ENCODE data around the gene HSF5.

GRCh38 chr17:58533616-58534188 lies 45.5 kb upstream of the HSF5 start:
- TF ChIP-seq CTCF (IDR thresholded peaks at IDR 0.05; ENCODE audit: low read depth, low read length) (no peak), POLR2A (IDR thresholded peaks at IDR 0.05; ENCODE audit: extremely low read depth, insufficient read length) (no peak), MYC (IDR thresholded peaks at IDR 0.05; ENCODE audit: low read depth, low read length) (no peak), MAX (IDR thresholded peaks at IDR 0.05; ENCODE audit: low read depth, low read length) (no peak)

All from NB4 (cell line).